Astrocyte (in vitro differentiated cells and primary cell): ENCODE results near the gene PIGO. TPM values are rescaled to one million over a fixed set of nuclear protein-coding genes. Genes with fewer than 3 reads are reported as not detected.

Experiments used
- DNase-seq: peaks from one replicate; pipeline ENCODE4 v3.0.0-alpha.2; 2010; ENCODE audit warnings: low read depth
- FAIRE-seq: peaks from 2 replicates; lab custom pipeline; 2011; peaks lifted over from hg19 to GRCh38; lab: Jason Lieb, UNC
- H2AFZ ChIP-seq: 2 replicates; pipeline ENCODE4 v1.6.0; 2012; ENCODE audit warnings: low read depth, low read length, inconsistent platforms
- H3K27ac ChIP-seq: 2 replicates; pipeline ENCODE4 v1.5.1; 2011; ENCODE audit warnings: low read depth, low read length, inconsistent platforms
- H3K27me3 ChIP-seq: 2 replicates; pipeline ENCODE4 v1.6.0; 2011; ENCODE audit warnings: low read length, inconsistent platforms; ENCODE audit not compliant: insufficient read depth
- H3K36me3 ChIP-seq: 2 replicates; pipeline ENCODE4 v1.5.1; 2011; ENCODE audit warnings: low read length, inconsistent platforms; ENCODE audit not compliant: insufficient read depth
- H3K4me1 ChIP-seq: 2 replicates; pipeline ENCODE4 v1.5.1; 2011; ENCODE audit warnings: low read length, inconsistent platforms; ENCODE audit not compliant: insufficient read depth
- H3K4me2 ChIP-seq: 2 replicates; pipeline ENCODE4 v1.6.0; 2012; ENCODE audit warnings: low read length, inconsistent platforms
- H3K4me3 ChIP-seq: 2 replicates; pipeline ENCODE4 v1.5.1; 2011; ENCODE audit warnings: low read depth, mild to moderate bottlenecking, low read length, inconsistent platforms; ENCODE audit not compliant: insufficient read depth
- H3K79me2 ChIP-seq: 2 replicates; pipeline ENCODE4 v1.6.0; 2012; ENCODE audit warnings: mild to moderate bottlenecking, low read length, inconsistent platforms; ENCODE audit not compliant: insufficient read depth
- H3K9ac ChIP-seq: 2 replicates; pipeline ENCODE4 v1.6.0; 2012; ENCODE audit warnings: mild to moderate bottlenecking, low read length, inconsistent platforms
- H3K9me3 ChIP-seq: 2 replicates; pipeline ENCODE4 v1.5.1; 2012; ENCODE audit warnings: low read depth, mild to moderate bottlenecking, low read length, inconsistent platforms; ENCODE audit not compliant: insufficient read depth
- H4K20me1 ChIP-seq: 2 replicates; pipeline ENCODE4 v1.6.0; 2012; ENCODE audit warnings: low read length, inconsistent platforms; ENCODE audit not compliant: insufficient read depth
- H3K27ac Mint-ChIP-seq: one replicate; pipeline ENCODE4 v1.8.0; 2021; ENCODE audit warnings: mild to moderate bottlenecking, mixed read lengths; ENCODE audit not compliant: unreplicated experiment
- H3K27me3 Mint-ChIP-seq: one replicate; pipeline ENCODE4 v1.8.0; 2021; ENCODE audit warnings: low read depth, mixed read lengths; ENCODE audit not compliant: unreplicated experiment
- H3K36me3 Mint-ChIP-seq: one replicate; pipeline ENCODE4 v1.8.0; 2021; ENCODE audit warnings: low read depth, mixed read lengths; ENCODE audit not compliant: unreplicated experiment
- H3K4me1 Mint-ChIP-seq: one replicate; pipeline ENCODE4 v1.8.0; 2021; ENCODE audit warnings: low read depth, mixed read lengths; ENCODE audit not compliant: unreplicated experiment
- H3K4me3 Mint-ChIP-seq: one replicate; pipeline ENCODE4 v1.8.0; 2021; ENCODE audit warnings: mild to moderate bottlenecking, moderate library complexity, mixed read lengths; ENCODE audit not compliant: unreplicated experiment
- H3K9me3 Mint-ChIP-seq: one replicate; pipeline ENCODE4 v1.8.0; 2021; ENCODE audit warnings: mild to moderate bottlenecking, mixed read lengths; ENCODE audit not compliant: unreplicated experiment
- EZH2 ChIP-seq: IDR thresholded peaks from 2 replicates; pipeline ENCODE4 v1.6.1; 2012; ENCODE audit warnings: mild to moderate bottlenecking, low read length, inconsistent platforms; ENCODE audit not compliant: insufficient read depth
- total RNA-seq: library from RNA; stranded (reverse); gene quantifications from 2 replicates; pipeline ENCODE4 v1.2.1, GENCODE V29; 2021
- TF ChIP-seq, protein P1 (sequence below): IDR thresholded peaks from 2 replicates; pipeline ENCODE4 v1.5.1; 2011; ENCODE audit warnings: low read depth, mild to moderate bottlenecking, inconsistent platforms, low read length, moderate library complexity; ENCODE audit not compliant: insufficient read depth

The PIGO gene
- total RNA-seq, 1 donor from 2014 or later: 19.7 TPM

GRCh38 chr9:35054871-35055644 lies 41.3 kb downstream of the PIGO start:
- no peak overlapping the region for H3K27ac ChIP-seq
- peaks cover 86% of the 10 kb centered on the region for H4K20me1 ChIP-seq
- no peaks in the 10 kb centered on the region for H3K27me3 Mint-ChIP-seq
- H3K27ac Mint-ChIP-seq: no peak overlapping the region
- no peaks in the 10 kb centered on the region for H3K4me1 Mint-ChIP-seq
- no peaks in the 10 kb centered on the region for H3K9me3 Mint-ChIP-seq
- no peak for FAIRE-seq
- DNase-seq: no peak
- H3K4me3 ChIP-seq: no peak overlapping the region
- peaks cover 71% of the 10 kb centered on the region for H3K36me3 ChIP-seq
- TF ChIP-seq, protein P1, sequence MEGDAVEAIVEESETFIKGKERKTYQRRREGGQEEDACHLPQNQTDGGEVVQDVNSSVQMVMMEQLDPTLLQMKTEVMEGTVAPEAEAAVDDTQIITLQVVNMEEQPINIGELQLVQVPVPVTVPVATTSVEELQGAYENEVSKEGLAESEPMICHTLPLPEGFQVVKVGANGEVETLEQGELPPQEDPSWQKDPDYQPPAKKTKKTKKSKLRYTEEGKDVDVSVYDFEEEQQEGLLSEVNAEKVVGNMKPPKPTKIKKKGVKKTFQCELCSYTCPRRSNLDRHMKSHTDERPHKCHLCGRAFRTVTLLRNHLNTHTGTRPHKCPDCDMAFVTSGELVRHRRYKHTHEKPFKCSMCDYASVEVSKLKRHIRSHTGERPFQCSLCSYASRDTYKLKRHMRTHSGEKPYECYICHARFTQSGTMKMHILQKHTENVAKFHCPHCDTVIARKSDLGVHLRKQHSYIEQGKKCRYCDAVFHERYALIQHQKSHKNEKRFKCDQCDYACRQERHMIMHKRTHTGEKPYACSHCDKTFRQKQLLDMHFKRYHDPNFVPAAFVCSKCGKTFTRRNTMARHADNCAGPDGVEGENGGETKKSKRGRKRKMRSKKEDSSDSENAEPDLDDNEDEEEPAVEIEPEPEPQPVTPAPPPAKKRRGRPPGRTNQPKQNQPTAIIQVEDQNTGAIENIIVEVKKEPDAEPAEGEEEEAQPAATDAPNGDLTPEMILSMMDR: no peak
- no peak for TF ChIP-seq EZH2
- no peak overlapping the region for H3K4me3 Mint-ChIP-seq
- no peaks in the 10 kb centered on the region for H3K9me3 ChIP-seq
- no peaks in the 10 kb centered on the region for H3K27me3 ChIP-seq
- H3K4me1 ChIP-seq: no peaks in the 10 kb centered on the region
- no peak overlapping the region for H3K4me2 ChIP-seq
- H2AFZ ChIP-seq: no peak overlapping the region
- peaks cover 49% of the 10 kb centered on the region for H3K36me3 Mint-ChIP-seq
- peaks cover 27% of the 10 kb centered on the region for H3K79me2 ChIP-seq
- no peak overlapping the region for H3K9ac ChIP-seq

DNA sequence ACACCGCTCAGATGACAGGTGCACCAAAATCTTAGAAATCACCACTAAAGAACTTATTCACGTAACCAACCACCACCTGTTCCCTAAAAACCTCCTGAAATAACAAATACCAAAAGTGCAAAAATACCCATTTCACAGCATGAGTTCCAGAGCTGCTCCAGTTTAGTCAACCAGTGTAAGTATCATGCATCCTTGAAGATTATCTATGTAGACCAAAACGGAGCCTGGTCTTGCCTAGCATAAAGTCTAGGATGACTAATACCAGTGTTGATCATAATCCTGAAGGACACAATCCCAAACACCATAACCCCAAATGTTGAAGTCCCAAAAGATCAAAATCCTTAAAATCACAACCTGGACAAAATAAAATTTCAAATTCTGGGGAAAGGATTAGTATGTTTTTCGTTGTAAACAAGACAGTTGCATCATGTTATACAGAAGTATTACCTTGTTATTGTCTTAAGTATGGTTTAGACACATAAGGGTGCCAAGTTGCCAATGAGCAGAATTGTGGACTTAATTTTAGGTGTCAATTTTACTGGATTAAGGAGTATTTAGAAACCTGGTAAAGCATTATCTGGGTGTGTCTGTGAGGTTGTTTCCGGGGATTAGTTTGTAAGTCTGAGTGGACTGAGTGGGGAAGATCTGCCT lies 42.1 kb downstream of the PIGO start:
- Histone ChIP-seq H2AFZ (no peak overlapping the region), H3K36me3 (peaks cover 63% of the 10 kb centered on the region), H3K79me2 (peaks cover 23% of the 10 kb centered on the region), H3K27me3 (no peaks in the 10 kb centered on the region), H4K20me1 (peaks cover 78% of the 10 kb centered on the region), H3K9me3 (no peaks in the 10 kb centered on the region), H3K4me1 (no peaks in the 10 kb centered on the region), H3K27ac (no peak overlapping the region), H3K9ac (no peak overlapping the region), H3K4me3 (no peak overlapping the region), H3K4me2 (no peak overlapping the region)
- Mint-ChIP-seq H3K27me3 (no peaks in the 10 kb centered on the region), H3K4me3 (no peak overlapping the region), H3K4me1 (no peaks in the 10 kb centered on the region), H3K27ac (no peak overlapping the region), H3K9me3 (no peaks in the 10 kb centered on the region), H3K36me3 (peaks cover 44% of the 10 kb centered on the region)
- TF ChIP-seq, protein P1: no peak
- no peak for TF ChIP-seq EZH2
- FAIRE-seq (no peak), DNase-seq (no peak)
